ENCODE results near the gene CPT1B. TPM values are rescaled to one million over a fixed set of nuclear protein-coding genes. Genes with fewer than 3 reads are reported as not detected.

CPT1B gene
- total RNA-seq, 4 donors from 2014 or later = 0.51 to 10.4 (median 7.2) TPM; not detected in 1

DNA sequence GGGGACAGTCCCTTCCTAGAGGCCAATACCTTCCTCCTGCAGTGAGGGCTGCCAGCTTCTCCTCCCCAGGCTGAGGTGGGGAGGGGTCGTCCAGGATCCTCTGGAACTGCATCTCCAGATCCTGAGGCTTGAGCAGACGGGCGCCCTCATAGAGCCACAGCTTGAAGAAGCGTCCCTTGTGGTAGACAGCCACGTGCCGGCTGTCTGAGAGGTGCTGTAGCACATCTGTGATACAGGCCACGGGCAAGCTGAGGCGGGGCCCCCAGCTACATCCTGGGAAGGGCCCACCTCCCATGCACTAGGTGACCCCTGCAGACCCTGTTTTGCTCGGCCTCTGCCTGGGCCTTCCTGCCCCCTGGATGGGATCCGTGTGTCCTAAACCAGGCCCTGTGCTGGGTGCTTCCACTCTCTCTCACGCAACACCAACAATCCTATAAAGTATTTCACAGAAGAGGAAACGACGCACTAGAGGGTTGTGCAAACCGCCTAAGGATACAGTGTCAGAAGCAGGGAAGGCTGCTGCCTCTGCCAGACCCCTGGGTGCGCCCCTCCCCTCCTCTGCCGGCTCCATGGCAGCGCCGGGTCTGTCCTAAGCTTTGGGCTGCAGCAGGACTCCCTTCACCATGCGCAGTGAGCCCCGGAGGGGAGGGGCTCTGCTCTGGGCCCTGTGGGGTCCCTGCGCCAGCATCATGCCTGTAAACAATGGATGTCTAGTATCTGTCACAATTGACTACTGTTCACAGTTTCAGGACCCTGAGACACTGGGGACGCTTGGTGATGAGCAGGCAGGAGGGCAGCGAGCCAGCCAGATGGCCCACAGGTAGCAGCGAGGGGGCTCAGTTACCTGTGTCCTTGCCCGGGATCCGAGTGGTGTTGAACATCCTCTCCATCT, 4.5 kb downstream of the CPT1B start:
- TF ChIP-seq, protein P1, sequence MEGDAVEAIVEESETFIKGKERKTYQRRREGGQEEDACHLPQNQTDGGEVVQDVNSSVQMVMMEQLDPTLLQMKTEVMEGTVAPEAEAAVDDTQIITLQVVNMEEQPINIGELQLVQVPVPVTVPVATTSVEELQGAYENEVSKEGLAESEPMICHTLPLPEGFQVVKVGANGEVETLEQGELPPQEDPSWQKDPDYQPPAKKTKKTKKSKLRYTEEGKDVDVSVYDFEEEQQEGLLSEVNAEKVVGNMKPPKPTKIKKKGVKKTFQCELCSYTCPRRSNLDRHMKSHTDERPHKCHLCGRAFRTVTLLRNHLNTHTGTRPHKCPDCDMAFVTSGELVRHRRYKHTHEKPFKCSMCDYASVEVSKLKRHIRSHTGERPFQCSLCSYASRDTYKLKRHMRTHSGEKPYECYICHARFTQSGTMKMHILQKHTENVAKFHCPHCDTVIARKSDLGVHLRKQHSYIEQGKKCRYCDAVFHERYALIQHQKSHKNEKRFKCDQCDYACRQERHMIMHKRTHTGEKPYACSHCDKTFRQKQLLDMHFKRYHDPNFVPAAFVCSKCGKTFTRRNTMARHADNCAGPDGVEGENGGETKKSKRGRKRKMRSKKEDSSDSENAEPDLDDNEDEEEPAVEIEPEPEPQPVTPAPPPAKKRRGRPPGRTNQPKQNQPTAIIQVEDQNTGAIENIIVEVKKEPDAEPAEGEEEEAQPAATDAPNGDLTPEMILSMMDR (IDR thresholded peaks at IDR 0.05) = no peak
- TF ChIP-seq POLR2A (IDR thresholded peaks at IDR 0.05) = no peak
- no peaks in the 10 kb centered on the region for H3K9me3 ChIP-seq
- H3K36me3 ChIP-seq = no peaks in the 10 kb centered on the region
- H3K4me1 ChIP-seq = no peaks in the 10 kb centered on the region
- intact Hi-C loops (cut with DNase I; ENCODE audit: low total_unique reads) = no loop called here
- H3K27me3 ChIP-seq = no peaks in the 10 kb centered on the region
- H3K27ac ChIP-seq = no peak overlapping the region
- H3K4me3 ChIP-seq = no peak overlapping the region
- DNase-seq = no peak

DNA sequence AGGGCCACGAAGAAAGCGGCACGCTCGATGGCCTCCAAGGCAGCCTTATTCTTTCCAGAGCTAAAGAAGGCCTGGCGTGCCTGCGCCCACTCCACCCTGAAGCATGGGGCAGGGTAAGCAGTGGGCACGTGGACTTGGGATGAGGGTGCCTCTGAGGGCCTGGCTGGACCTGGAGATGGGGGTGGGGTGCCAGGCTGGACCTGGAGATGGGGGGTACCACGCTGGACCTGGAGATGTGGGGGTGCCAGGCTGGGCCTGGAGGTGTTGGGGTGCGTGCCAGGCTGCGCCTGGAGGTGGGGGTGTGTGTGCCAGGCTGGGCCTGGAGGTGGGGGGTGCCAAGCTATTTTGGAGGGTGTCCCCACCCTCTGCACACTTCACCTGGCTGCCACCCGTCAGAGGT, 5.3 kb downstream of the CPT1B start:
- no peak for DNase-seq
- intact Hi-C loops (cut with DNase I; ENCODE audit: low total_unique reads) = no loop called here
- H3K36me3 ChIP-seq = no peaks in the 10 kb centered on the region
- no peaks in the 10 kb centered on the region for H3K27me3 ChIP-seq
- H3K27ac ChIP-seq = no peak overlapping the region
- H3K9me3 ChIP-seq = no peaks in the 10 kb centered on the region
- H3K4me3 ChIP-seq = no peak overlapping the region
- H3K4me1 ChIP-seq = no peaks in the 10 kb centered on the region
- TF ChIP-seq, protein P1 (IDR thresholded peaks at IDR 0.05) = no peak
- no peak for TF ChIP-seq POLR2A (IDR thresholded peaks at IDR 0.05)

DNA sequence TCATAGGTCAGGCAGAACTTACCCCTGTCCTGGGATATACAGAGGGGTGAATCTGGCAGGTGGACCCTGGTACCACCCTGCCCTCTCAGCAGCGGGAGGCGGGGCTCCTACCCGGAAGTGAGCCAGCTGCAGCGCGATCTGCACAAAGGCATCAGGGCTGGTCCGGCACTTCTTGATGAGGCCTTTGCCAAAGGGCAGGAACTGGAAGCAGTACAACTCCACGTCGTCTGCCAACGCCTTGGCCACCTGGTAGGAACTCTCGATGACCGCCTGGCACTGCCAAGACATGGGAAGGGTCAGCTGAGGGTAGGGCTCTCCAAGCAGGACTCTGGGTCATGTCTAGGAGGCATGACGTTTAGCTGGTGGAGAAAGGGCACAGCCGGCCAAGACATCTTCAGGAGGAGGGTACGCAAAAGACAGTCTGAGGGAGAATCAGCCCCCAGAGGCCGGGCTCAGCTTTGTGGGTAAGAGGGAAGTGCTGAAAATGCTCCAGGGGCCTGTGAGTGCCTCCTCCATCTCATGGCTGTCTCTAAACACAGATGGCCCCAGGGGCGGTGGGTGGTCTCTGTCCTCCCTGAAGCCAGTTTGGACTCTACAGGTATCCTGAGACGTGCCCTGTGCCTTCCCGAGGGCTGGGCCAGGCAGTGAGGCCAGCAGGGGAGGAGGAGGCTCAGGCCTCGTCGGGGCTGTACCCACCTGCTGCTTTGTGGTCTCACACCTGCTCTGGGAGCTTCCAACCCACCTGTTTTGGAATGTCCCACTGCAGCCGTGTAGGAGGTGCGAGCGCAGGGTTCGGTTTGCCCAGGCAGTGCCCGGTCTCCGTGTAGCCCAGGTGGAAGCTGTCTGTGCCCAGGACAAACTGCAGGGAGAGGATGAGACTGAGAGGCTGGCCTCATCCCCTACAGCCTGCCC, 6.7 kb downstream of the CPT1B start:
- DNase-seq = no peak
- TF ChIP-seq POLR2A (IDR thresholded peaks at IDR 0.05) = no peak
- TF ChIP-seq, protein P1 (IDR thresholded peaks at IDR 0.05) = no peak
- Histone ChIP-seq H3K27ac (no peak overlapping the region), H3K4me1 (no peaks in the 10 kb centered on the region), H3K36me3 (no peaks in the 10 kb centered on the region), H3K27me3 (no peaks in the 10 kb centered on the region), H3K9me3 (no peaks in the 10 kb centered on the region), H3K4me3 (no peak overlapping the region)
- intact Hi-C loops (cut with DNase I; ENCODE audit: low total_unique reads) = no loop called here

DNA sequence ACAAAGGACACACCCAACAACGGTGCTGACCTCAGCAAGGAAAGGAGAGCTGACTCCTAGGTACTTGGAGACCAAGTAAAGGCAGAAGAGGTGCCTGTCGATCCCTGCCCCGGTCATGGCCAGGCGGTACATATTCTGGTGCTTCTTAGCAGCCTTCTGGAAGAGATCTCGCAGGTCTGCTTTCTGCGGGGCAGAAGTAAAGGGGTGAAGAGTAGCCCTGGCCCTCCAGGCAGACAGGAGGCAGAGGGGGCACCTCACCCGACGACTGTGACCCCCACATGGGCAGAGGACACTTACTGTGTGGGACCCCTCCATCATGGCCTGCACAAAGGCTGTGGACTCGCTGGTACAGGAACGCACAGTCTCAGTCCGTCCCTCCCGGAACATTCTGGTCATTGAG, 7.4 kb downstream of the CPT1B start:
- DNase-seq = no peak
- H3K36me3 ChIP-seq = no peaks in the 10 kb centered on the region
- no peaks in the 10 kb centered on the region for H3K27me3 ChIP-seq
- intact Hi-C loops (cut with DNase I; ENCODE audit: low total_unique reads) = no loop called here
- TF ChIP-seq, protein P1 (IDR thresholded peaks at IDR 0.05) = no peak
- no peak for TF ChIP-seq POLR2A (IDR thresholded peaks at IDR 0.05)
- no peak overlapping the region for H3K4me3 ChIP-seq
- no peaks in the 10 kb centered on the region for H3K4me1 ChIP-seq
- no peak overlapping the region for H3K27ac ChIP-seq
- H3K9me3 ChIP-seq = no peaks in the 10 kb centered on the region

Data from uterus (tissue), 4 donors.